OCI-LY7 (cell line): Measurements from ENCODE around the gene CPZ. TPM values are rescaled to one million over a fixed set of nuclear protein-coding genes. Genes with fewer than 3 reads are reported as not detected.

Experiments used
- BruUV-seq: library from RNA; stranded (reverse); fragments of 400-500 nt; replicated peaks from 2 replicates; lab custom pipeline; 2021; lab: Mats Ljungman, UMichigan
- CTCF ChIA-PET: fragments of 300-600 bp; sonication (Branson Sonifier 250); formaldehyde crosslinking; loops from one replicate; lab custom pipeline; 2022; ENCODE audit warnings: antibody characterized with exemption; ENCODE audit not compliant: unreplicated experiment; lab: Charles Lee
- POLR2A ChIA-PET: fragments of 300-600 bp; sonication (Branson Sonifier 250); formaldehyde crosslinking; loops from one replicate; lab custom pipeline; 2022; ENCODE audit warnings: antibody characterized with exemption; lab: Charles Lee
- DNase-seq: peaks from one replicate; pipeline ENCODE4 v3.0.0-alpha.2; 2015; ENCODE audit warnings: low spot score
- H2AFZ ChIP-seq: fragments of 200-600 bp; sonication (generic), shearing (Covaris generic); 2 replicates; pipeline ENCODE4 v1.6.1; 2014; ENCODE audit warnings: mild to moderate bottlenecking, antibody characterized with exemption, low read length, moderate library complexity
- H3K27ac ChIP-seq: fragments of 200-600 bp; sonication (generic); 2 replicates; pipeline ENCODE4 v1.5.1; 2014; ENCODE audit warnings: mixed run types, low read depth, mild to moderate bottlenecking, moderate library complexity, low read length, inconsistent platforms; ENCODE audit not compliant: poor library complexity, severe bottlenecking
- H3K36me3 ChIP-seq: fragments of 200-600 bp; sonication (generic); 2 replicates; pipeline ENCODE4 v1.6.1; 2014; ENCODE audit warnings: mild to moderate bottlenecking, antibody characterized with exemption, low read length, moderate library complexity, mixed read lengths; ENCODE audit not compliant: insufficient read depth
- H3K4me1 ChIP-seq: fragments of 200-600 bp; sonication (generic); 2 replicates; pipeline ENCODE4 v1.5.1; 2014; ENCODE audit warnings: mild to moderate bottlenecking, low read length; ENCODE audit not compliant: insufficient read depth, poor library complexity, severe bottlenecking
- H3K4me2 ChIP-seq: fragments of 200-600 bp; sonication (generic); 2 replicates; pipeline ENCODE4 v1.6.1; 2014; ENCODE audit warnings: mild to moderate bottlenecking, low read length
- H3K4me3 ChIP-seq: fragments of 200-600 bp; sonication (generic); 2 replicates; pipeline ENCODE4 v1.5.1; 2014; ENCODE audit warnings: mild to moderate bottlenecking, low read depth, low read length; ENCODE audit not compliant: poor library complexity, severe bottlenecking
- H3K79me2 ChIP-seq: fragments of 200-600 bp; sonication (generic); 2 replicates; pipeline ENCODE4 v1.6.1; 2016; ENCODE audit warnings: low read depth, mild to moderate bottlenecking, low read length, moderate library complexity, mixed read lengths; ENCODE audit not compliant: insufficient read depth
- H3K9me2 ChIP-seq: fragments of 200-600 bp; sonication (generic); 2 replicates; pipeline ENCODE4 v1.6.1; 2016; ENCODE audit warnings: mild to moderate bottlenecking, low read length, mixed read lengths; ENCODE audit not compliant: insufficient read depth
- H3K9me3 ChIP-seq: fragments of 200-600 bp; sonication (generic); 2 replicates; pipeline ENCODE4 v1.6.1; 2014; ENCODE audit warnings: mild to moderate bottlenecking, mixed run types, low read length, mixed read lengths
- H4K20me1 ChIP-seq: fragments of 200-600 bp; sonication (generic); 2 replicates; pipeline ENCODE4 v1.6.1; 2014; ENCODE audit warnings: mild to moderate bottlenecking, antibody characterized with exemption, low read length, moderate library complexity, mixed read lengths; ENCODE audit not compliant: insufficient read depth
- EZH2phosphoT487 ChIP-seq: fragments of 200-600 bp; sonication (generic); IDR thresholded peaks from 2 replicates; pipeline ENCODE4 v1.6.1; 2018; ENCODE audit warnings: low read depth, borderline replicate concordance, mild to moderate bottlenecking, mixed run types, antibody characterized with exemption, low read length, moderate library complexity, mixed read lengths
- intact Hi-C: fragments of 100-400 bp; cut with micrococcal nuclease; formaldehyde crosslinking; loops from one replicate; pipeline ENCODE4 v1.10.0; 2022; ENCODE audit not compliant: unreplicated experiment
- total RNA-seq, 2 experiments: library from RNA; depleted of rRNA in 1 of 2; stranded (reverse); fragments of >200 nt in 1 of 2; shearing (Covaris generic) in 1 of 2; gene quantifications; 2 replicates each; pipeline ENCODE4 v1.2.3, GENCODE V29; 2014 to 2022
- TF ChIP-seq, protein P1 (sequence below): fragments of 200-600 bp; sonication (generic); conservative IDR thresholded peaks from 2 replicates; pipeline ENCODE4 v1.5.1; 2014; ENCODE audit warnings: mild to moderate bottlenecking, antibody characterized with exemption, low read length, moderate library complexity, mixed read lengths

CPZ gene
- total RNA-seq, 2 experiments from 2014 or later, result not detected

DNA sequence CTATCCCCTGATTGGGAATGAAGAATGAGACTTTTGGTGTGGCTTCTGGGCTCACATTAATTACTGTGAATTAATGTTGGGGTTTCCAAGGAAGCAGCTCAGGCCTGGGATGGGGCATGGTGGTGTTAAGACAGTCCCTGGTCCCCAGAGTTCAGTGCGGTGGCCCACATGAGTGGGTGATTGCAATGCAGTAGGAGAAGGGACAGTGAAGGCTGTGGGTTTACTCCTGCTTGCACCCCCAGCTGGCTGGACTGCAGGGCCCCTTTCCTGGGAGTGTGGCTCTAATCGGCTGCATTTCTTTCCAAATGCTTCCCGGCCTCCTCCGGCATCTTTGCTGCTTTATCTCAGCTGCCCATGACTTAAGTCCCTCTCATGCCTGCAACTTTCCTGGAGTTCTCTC, 40.5 kb upstream of the CPZ start:
- H3K9me3 ChIP-seq, result no peaks in the 10 kb centered on the region
- H3K36me3 ChIP-seq, result no peaks in the 10 kb centered on the region
- no peaks in the 10 kb centered on the region for H4K20me1 ChIP-seq
- no TSS peak for BruUV-seq
- intact Hi-C loops, result no loop called here
- DNase-seq, result no peak
- no peak overlapping the region for H3K4me3 ChIP-seq
- no peak overlapping the region for H3K27ac ChIP-seq
- no peaks in the 10 kb centered on the region for H3K9me2 ChIP-seq
- H2AFZ ChIP-seq, result no peak overlapping the region
- H3K79me2 ChIP-seq, result no peaks in the 10 kb centered on the region
- H3K4me1 ChIP-seq, result no peaks in the 10 kb centered on the region
- CTCF ChIA-PET, result no interaction called here
- POLR2A ChIA-PET, result interaction anchor here (0.6 kb wide), 1 partner anchor 496 kb away, joined by 3 read pairs; no protein-coding TSS in a partner anchor
- no peak overlapping the region for H3K4me2 ChIP-seq
- no peak for TF ChIP-seq EZH2phosphoT487
- TF ChIP-seq, protein P1, sequence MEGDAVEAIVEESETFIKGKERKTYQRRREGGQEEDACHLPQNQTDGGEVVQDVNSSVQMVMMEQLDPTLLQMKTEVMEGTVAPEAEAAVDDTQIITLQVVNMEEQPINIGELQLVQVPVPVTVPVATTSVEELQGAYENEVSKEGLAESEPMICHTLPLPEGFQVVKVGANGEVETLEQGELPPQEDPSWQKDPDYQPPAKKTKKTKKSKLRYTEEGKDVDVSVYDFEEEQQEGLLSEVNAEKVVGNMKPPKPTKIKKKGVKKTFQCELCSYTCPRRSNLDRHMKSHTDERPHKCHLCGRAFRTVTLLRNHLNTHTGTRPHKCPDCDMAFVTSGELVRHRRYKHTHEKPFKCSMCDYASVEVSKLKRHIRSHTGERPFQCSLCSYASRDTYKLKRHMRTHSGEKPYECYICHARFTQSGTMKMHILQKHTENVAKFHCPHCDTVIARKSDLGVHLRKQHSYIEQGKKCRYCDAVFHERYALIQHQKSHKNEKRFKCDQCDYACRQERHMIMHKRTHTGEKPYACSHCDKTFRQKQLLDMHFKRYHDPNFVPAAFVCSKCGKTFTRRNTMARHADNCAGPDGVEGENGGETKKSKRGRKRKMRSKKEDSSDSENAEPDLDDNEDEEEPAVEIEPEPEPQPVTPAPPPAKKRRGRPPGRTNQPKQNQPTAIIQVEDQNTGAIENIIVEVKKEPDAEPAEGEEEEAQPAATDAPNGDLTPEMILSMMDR, result no peak

DNA sequence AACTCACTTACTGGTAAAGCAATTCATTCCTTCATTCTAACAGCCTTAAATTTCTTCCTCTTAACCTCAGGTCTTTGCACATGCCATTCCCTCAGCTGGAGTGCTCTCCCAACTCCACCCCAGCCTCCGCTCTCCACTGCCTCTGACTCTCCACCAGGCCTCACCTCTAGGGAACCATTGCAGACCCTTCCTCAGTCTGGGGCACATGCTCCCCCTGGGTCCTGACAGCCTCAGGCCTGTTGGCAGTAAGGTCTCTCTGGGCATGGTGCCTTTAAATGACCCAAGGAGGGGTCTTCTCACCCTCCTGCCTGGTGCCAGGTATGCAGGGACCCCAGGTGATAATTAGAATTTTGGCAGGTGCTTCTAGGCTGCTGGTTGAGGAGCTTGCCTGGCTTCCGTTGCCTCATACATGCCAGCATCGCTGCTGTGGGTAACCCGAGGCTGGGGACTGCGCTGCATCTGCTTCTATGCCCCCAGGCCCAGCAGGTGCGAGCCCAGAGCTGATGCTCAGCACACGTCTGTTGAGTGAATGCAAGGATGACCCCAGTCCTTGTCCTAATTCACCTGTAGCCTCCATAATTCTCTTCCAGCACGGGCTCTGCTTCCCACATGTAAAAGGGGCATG, 39.9 kb upstream of the CPZ start:
- TF ChIP-seq EZH2phosphoT487, result no peak
- no peak for DNase-seq
- H3K27ac ChIP-seq, result no peak overlapping the region
- no peaks in the 10 kb centered on the region for H3K36me3 ChIP-seq
- no TSS peak for BruUV-seq
- H4K20me1 ChIP-seq, result no peaks in the 10 kb centered on the region
- H3K4me3 ChIP-seq, result no peak overlapping the region
- no peaks in the 10 kb centered on the region for H3K4me1 ChIP-seq
- H2AFZ ChIP-seq, result no peak overlapping the region
- H3K9me2 ChIP-seq, result no peaks in the 10 kb centered on the region
- intact Hi-C loops, result no loop called here
- CTCF ChIA-PET, result no interaction called here
- no peaks in the 10 kb centered on the region for H3K79me2 ChIP-seq
- POLR2A ChIA-PET, result no interaction called here
- H3K9me3 ChIP-seq, result no peaks in the 10 kb centered on the region
- no peak overlapping the region for H3K4me2 ChIP-seq

DNA sequence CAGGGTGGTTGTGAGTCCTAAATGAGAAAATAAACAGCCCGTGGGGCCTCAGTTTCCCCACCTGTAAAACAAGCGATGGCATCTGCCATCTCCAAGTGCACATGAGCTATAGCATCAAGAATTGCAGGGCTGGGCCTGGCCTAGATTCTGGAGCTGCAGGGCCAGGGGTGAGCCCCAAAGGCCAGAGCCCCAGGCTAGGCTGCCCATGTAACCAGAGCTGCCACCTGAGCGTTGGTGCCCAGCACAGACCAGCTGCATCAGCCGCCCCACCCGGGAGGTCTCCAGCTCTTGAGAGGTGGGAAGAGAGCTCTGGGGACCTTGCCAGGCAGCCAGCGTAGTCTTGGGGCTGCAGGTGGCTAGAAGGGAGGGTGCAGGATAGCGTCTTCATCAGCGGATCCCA, 39.3 kb upstream of the CPZ start:
- intact Hi-C loops, result no loop called here
- POLR2A ChIA-PET, result no interaction called here
- BruUV-seq, result no TSS peak

More for the DNA sequence above, 39.3 kb upstream of the CPZ start:
- CTCF ChIA-PET, result no interaction called here
- Histone ChIP-seq H3K9me3 (no peaks in the 10 kb centered on the region), H3K36me3 (no peaks in the 10 kb centered on the region), H3K4me1 (no peaks in the 10 kb centered on the region), H2AFZ (no peak overlapping the region), H4K20me1 (no peaks in the 10 kb centered on the region), H3K4me3 (no peak overlapping the region), H3K27ac (no peak overlapping the region), H3K79me2 (no peaks in the 10 kb centered on the region), H3K9me2 (no peaks in the 10 kb centered on the region), H3K4me2 (no peak overlapping the region)
- no peak for TF ChIP-seq EZH2phosphoT487
- TF ChIP-seq, protein P1, result no peak
- no peak for DNase-seq
